Fibroblast of pulmonary artery (primary cell): ENCODE data around the gene ELF2.

Experiments used
- DNase-seq: peaks from one replicate; pipeline ENCODE4 v3.0.0-alpha.2; 2010; ENCODE audit warnings: low read depth
- H3K4me3 ChIP-seq: replicated peaks from 2 replicates; pipeline ENCODE4 v1.5.1; 2011; ENCODE audit warnings: low read depth, mild to moderate bottlenecking, control low read depth, low read length, moderate library complexity
- TF ChIP-seq, protein P1 (sequence below): IDR thresholded peaks from 2 replicates; pipeline ENCODE4 v1.5.1; 2011; ENCODE audit warnings: mild to moderate bottlenecking, control low read depth, low read length, inconsistent platforms; ENCODE audit errors: missing control alignments

ELF2 gene

DNA sequence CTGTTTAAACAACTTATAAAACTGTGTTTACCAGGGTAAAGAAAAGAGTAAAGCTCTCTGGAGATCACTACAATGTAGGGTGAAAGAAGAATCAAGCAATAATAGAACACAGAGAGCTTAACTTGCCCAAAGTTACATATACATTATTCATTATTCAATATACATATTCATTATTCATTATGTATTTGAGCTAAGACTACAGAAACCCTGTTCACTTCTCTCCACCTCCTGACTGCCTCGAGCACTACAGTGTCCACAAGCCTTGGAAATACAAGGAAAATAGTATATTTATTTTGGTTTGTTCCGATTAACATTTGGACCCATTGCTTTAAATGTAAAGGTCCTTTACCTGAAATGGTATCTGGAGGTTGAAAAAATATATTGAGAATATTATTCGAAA lies 35.9 kb upstream of the ELF2 start:
- no peak overlapping the region for H3K4me3 ChIP-seq
- DNase-seq = no peak
- TF ChIP-seq, protein P1, sequence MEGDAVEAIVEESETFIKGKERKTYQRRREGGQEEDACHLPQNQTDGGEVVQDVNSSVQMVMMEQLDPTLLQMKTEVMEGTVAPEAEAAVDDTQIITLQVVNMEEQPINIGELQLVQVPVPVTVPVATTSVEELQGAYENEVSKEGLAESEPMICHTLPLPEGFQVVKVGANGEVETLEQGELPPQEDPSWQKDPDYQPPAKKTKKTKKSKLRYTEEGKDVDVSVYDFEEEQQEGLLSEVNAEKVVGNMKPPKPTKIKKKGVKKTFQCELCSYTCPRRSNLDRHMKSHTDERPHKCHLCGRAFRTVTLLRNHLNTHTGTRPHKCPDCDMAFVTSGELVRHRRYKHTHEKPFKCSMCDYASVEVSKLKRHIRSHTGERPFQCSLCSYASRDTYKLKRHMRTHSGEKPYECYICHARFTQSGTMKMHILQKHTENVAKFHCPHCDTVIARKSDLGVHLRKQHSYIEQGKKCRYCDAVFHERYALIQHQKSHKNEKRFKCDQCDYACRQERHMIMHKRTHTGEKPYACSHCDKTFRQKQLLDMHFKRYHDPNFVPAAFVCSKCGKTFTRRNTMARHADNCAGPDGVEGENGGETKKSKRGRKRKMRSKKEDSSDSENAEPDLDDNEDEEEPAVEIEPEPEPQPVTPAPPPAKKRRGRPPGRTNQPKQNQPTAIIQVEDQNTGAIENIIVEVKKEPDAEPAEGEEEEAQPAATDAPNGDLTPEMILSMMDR = no peak

DNA sequence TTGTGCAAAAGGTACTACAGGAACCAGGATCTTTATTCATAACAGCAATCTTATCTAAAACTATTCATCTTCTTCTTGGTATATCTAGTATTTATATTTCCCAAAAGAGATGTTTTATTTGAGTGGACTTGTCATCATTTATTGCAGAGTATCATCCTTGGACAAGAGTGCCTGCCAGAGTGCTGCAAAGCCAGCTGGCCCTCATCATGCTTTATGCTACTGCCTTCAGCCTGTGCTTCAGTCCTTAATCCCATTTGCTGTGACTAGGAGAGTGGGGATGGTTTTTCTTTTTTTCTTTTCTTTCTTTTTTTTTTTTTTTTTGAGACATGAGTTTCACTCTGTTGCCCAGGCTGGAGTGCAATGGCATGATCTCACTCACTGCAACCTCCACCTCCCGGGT lies 33.5 kb upstream of the ELF2 start:
- no peak overlapping the region for H3K4me3 ChIP-seq
- TF ChIP-seq, protein P1 = no peak
- DNase-seq = no peak

DNA sequence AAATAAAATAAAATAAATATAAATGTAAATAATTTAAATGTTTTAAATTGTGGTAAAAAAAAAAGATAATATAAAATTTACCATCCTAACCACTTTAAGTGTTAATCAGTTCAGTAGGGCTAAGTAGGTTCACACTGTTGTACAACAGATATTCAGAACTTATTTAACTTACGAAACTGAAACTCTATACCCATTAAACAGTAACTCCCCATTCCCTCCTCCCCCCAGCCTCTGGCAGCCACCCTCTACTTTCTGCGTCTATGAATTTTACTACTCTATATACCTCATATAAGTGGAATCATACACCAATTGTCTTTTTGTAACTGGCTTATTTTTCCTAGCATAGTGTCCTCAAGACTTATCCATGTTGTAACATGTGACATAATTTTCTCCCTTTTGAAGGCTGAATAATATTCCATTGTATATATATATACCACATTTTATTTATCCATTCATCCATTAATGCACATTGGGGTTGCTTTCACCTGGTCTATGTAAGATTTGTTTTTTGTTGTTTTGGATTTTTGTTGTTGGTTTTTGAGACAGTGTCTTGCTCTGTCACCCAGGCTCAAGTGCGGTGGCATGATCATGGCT lies 32.5 kb upstream of the ELF2 start:
- H3K4me3 ChIP-seq = no peak overlapping the region
- DNase-seq = no peak
- TF ChIP-seq, protein P1 = no peak

DNA sequence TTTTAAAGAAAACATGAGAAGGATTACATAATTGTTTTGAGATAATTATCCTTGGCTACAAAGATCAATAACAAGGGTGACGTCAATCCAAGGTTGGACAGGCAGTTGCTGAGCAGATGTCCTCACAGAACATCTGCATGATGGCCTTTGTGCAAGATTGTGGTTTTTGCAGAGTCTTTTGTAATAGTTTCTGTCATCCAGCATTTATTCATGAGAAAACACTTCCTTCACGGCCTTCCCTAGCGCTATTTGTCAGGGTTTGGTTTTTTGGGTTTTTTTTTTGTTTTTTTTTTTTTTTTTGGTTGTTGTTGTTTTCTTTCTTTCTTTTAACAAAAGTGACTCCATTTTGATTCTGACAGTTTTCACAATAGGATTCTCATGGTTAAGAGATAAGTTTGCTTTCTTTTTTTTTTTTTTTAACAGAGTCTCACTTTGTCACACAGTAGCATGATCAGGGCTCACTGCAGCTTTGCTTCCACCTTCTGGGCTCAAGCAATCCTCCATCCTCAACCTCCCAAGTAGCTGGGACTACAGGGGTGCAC lies 31.5 kb upstream of the ELF2 start:
- TF ChIP-seq, protein P1 = no peak
- H3K4me3 ChIP-seq = no peak overlapping the region
- DNase-seq = peak; percentile 71

DNA sequence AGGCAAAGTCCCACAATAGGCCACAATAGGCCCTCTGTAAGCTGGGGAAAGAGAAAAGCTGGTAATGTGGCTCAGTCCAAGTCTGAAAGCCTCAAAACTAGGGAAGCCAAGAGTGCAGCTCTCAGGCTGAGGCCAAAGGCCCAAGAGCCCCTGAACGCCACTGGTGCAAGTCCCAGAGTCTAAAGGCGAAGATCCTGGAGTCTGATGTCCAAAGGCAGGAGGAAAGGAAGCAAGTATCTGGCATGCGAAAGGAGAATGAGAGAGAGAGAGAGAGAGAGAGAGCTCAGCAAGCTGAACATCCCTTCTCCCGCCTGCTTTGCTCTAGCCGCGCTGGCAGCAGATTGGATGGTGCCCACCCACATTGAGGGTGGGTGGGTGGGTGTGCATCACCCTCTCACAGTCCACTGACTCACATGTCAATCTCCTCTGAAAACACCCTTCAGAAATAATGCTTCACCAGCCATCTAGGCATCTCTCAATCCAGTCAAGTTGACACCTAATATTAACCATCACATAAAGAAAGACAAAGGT lies 30.9 kb upstream of the ELF2 start:
- no peak for DNase-seq
- TF ChIP-seq, protein P1 = no peak
- H3K4me3 ChIP-seq = no peak overlapping the region

DNA sequence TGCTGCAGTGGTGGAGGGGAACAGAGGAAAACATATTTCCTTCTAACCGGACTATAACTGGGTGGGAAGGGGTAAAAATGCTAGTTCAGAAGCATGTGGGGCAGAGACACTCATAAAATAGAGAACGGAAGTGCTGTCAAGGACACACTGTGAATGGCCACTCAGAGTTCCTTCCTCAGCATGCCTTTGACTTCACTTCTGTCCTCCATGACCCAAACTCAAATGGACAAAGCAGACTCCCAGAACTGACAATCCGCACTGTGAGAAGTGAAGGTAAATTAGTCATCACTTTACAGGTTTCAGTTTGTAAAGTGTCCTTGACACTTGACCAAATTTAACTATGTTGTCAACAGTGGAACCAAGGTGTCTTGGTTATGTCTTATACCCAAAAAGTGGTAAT lies 30.2 kb upstream of the ELF2 start:
- TF ChIP-seq, protein P1 = no peak

DNA sequence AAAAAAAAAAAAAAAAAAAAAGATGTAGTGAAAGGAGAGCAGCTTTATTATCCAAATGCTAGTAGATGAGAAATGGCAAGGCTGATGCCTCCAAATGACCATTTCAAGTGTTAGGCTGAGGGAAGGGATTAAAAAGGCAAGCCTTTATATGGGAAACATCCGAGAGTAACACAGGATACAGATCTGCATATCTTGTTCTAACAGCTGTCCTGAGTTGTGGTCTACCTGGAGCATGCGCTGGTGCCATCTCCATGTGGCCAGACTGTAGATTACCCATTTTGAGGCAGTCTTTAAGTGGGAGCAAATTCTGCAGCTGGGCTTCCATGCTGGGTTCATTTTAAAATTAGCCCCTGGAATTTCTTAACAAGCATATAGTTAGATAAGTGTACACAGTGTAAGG lies 26.0 kb upstream of the ELF2 start:
- no peak for DNase-seq
- H3K4me3 ChIP-seq = no peak overlapping the region
- TF ChIP-seq, protein P1 = no peak

More for the DNA sequence above, 30.2 kb upstream of the ELF2 start:
- H3K4me3 ChIP-seq = no peak overlapping the region
- no peak for DNase-seq
